H9 (cell line): Measurements from ENCODE around the gene MFN2. TPM values are rescaled to one million over a fixed set of nuclear protein-coding genes. Genes with fewer than 3 reads are reported as not detected.

Experiments used
- DNase-seq: peaks from one replicate; pipeline ENCODE4 v3.0.0-alpha.2; 2017
- H2AFZ ChIP-seq: one replicate; pipeline ENCODE4 v1.6.1; 2013; ENCODE audit warnings: mild to moderate bottlenecking, low read length, control low read depth, moderate library complexity
- H2AK5ac ChIP-seq: 2 replicates; pipeline ENCODE4 v1.6.1; 2013; ENCODE audit warnings: low read length, control low read depth, mixed read lengths; ENCODE audit not compliant: insufficient read length
- H2BK120ac ChIP-seq: one replicate; pipeline ENCODE4 v1.6.1; 2013; ENCODE audit warnings: low read depth, mild to moderate bottlenecking, low read length, control low read depth, inconsistent platforms; ENCODE audit not compliant: poor library complexity, severe bottlenecking
- H2BK12ac ChIP-seq: 2 replicates; pipeline ENCODE4 v1.6.1; 2013; ENCODE audit warnings: low read length, control low read depth, mixed read lengths, low read depth; ENCODE audit not compliant: insufficient read length
- H2BK15ac ChIP-seq: 2 replicates; pipeline ENCODE4 v1.6.1; 2013; ENCODE audit warnings: low read depth, low read length, control low read depth
- H2BK20ac ChIP-seq: one replicate; pipeline ENCODE4 v1.6.1; 2013; ENCODE audit warnings: low read depth, mild to moderate bottlenecking, low read length, control low read depth, inconsistent platforms; ENCODE audit not compliant: poor library complexity, severe bottlenecking
- H2BK5ac ChIP-seq: 2 replicates; pipeline ENCODE4 v1.6.1; 2013; ENCODE audit warnings: low read length, control low read depth, mixed read lengths; ENCODE audit not compliant: insufficient read length
- H3K14ac ChIP-seq: 2 replicates; pipeline ENCODE4 v1.6.1; 2013; ENCODE audit warnings: low read length, control low read depth; ENCODE audit not compliant: insufficient read depth
- H3K18ac ChIP-seq: 2 replicates; pipeline ENCODE4 v1.6.1; 2013; ENCODE audit warnings: low read depth, mild to moderate bottlenecking, mixed read lengths, low read length, control low read depth; ENCODE audit not compliant: insufficient read length
- H3K23ac ChIP-seq: 2 replicates; pipeline ENCODE4 v1.6.1; 2013; ENCODE audit warnings: low read length, control low read depth, mixed read lengths, low read depth; ENCODE audit not compliant: insufficient read length
- H3K23me2 ChIP-seq: 2 replicates; pipeline ENCODE4 v1.6.1; 2013; ENCODE audit warnings: low read depth, mild to moderate bottlenecking, mixed read lengths, low read length, control low read depth; ENCODE audit not compliant: insufficient read length, poor library complexity, severe bottlenecking
- H3K27ac ChIP-seq: 2 replicates; pipeline ENCODE4 v1.5.1; 2013; ENCODE audit warnings: low read length, control low read depth, mixed read lengths, low read depth; ENCODE audit not compliant: insufficient read length
- H3K27me3 ChIP-seq: 2 replicates; pipeline ENCODE4 v1.6.1; 2013; ENCODE audit warnings: low read length, control low read depth, inconsistent platforms; ENCODE audit not compliant: insufficient read depth
- H3K4ac ChIP-seq: 2 replicates; pipeline ENCODE4 v1.6.1; 2013; ENCODE audit warnings: low read depth, mild to moderate bottlenecking, control low read depth, inconsistent platforms, low read length, moderate library complexity
- H3K4me1 ChIP-seq: 2 replicates; pipeline ENCODE4 v1.6.1; 2013; ENCODE audit warnings: low read length, control low read depth, inconsistent platforms; ENCODE audit not compliant: insufficient read depth
- H3K4me2 ChIP-seq: 2 replicates; pipeline ENCODE4 v1.6.1; 2013; ENCODE audit warnings: low read length, control low read depth, mixed read lengths; ENCODE audit not compliant: insufficient read length, insufficient read depth
- H3K56ac ChIP-seq: 2 replicates; pipeline ENCODE4 v1.6.1; 2013; ENCODE audit warnings: low read depth, mild to moderate bottlenecking, mixed read lengths, low read length, control low read depth; ENCODE audit not compliant: insufficient read length
- H3K79me1 ChIP-seq: 2 replicates; pipeline ENCODE4 v1.6.1; 2013; ENCODE audit warnings: low read depth, mild to moderate bottlenecking, moderate library complexity, low read length, control low read depth, inconsistent platforms; ENCODE audit not compliant: insufficient read depth, poor library complexity, severe bottlenecking
- H3K79me2 ChIP-seq: 2 replicates; pipeline ENCODE4 v1.6.1; 2013; ENCODE audit warnings: low read length, control low read depth, inconsistent platforms; ENCODE audit not compliant: insufficient read depth
- H3K9ac ChIP-seq: 2 replicates; pipeline ENCODE4 v1.6.1; 2013; ENCODE audit warnings: low read length, control low read depth, mixed read lengths; ENCODE audit not compliant: insufficient read length; ENCODE audit errors: extremely low read depth
- H3K9me3 ChIP-seq: one replicate; pipeline ENCODE4 v1.6.1; 2013; ENCODE audit warnings: low read depth, low read length, inconsistent platforms; ENCODE audit not compliant: control insufficient read depth
- H3T11ph ChIP-seq: one replicate; pipeline ENCODE4 v1.6.1; 2013; ENCODE audit warnings: mild to moderate bottlenecking, low read length, control low read depth, inconsistent platforms
- H4K20me1 ChIP-seq: one replicate; pipeline ENCODE4 v1.6.1; 2013; ENCODE audit not compliant: control insufficient read depth, insufficient read length, insufficient read depth
- H4K5ac ChIP-seq: 2 replicates; pipeline ENCODE4 v1.6.1; 2013; ENCODE audit warnings: low read depth, mild to moderate bottlenecking, mixed read lengths, low read length, control low read depth; ENCODE audit not compliant: insufficient read length
- H4K8ac ChIP-seq: replicated peaks from 2 replicates; pipeline ENCODE4 v1.6.1; 2013; ENCODE audit warnings: low read length, control low read depth, mixed read lengths, low read depth; ENCODE audit not compliant: insufficient read length
- H4K91ac ChIP-seq: 2 replicates; pipeline ENCODE4 v1.6.1; 2013; ENCODE audit warnings: low read depth, mild to moderate bottlenecking, moderate library complexity, mixed read lengths, low read length, control low read depth; ENCODE audit not compliant: insufficient read length
- H3K27ac Mint-ChIP-seq, 3 experiments: 2 replicates in 2 of 3; 3 replicates in 1 of 3; pipeline ENCODE4 v1.8.0; 2020 to 2021; ENCODE audit warnings: mixed read lengths in 3 of 3, mild to moderate bottlenecking in 1 of 3, moderate library complexity in 1 of 3
- H3K27me3 Mint-ChIP-seq: 2 replicates; pipeline ENCODE4 v1.8.0; 2021; ENCODE audit warnings: low read depth, mild to moderate bottlenecking, moderate library complexity, mixed read lengths
- H3K36me3 Mint-ChIP-seq, 3 experiments: 2 replicates in 2 of 3; 3 replicates in 1 of 3; pipeline ENCODE4 v1.8.0; 2020 to 2021; ENCODE audit warnings: low read depth in 3 of 3, mixed read lengths in 3 of 3; ENCODE audit not compliant: insufficient read depth in 1 of 3
- H3K4me1 Mint-ChIP-seq, 2 experiments: 2 replicates each; pipeline ENCODE4 v1.8.0; 2020; ENCODE audit warnings: mixed read lengths in 2 of 2
- H3K4me3 Mint-ChIP-seq, 2 experiments: 2 replicates in 1 of 2; 3 replicates in 1 of 2; pipeline ENCODE4 v1.8.0; 2020 to 2021; ENCODE audit warnings: mild to moderate bottlenecking in 2 of 2, mixed read lengths in 2 of 2, moderate library complexity in 1 of 2
- H3K9me3 Mint-ChIP-seq, 2 experiments: 2 replicates in 1 of 2; 3 replicates in 1 of 2; pipeline ENCODE4 v1.8.0; 2020; ENCODE audit warnings: mild to moderate bottlenecking in 2 of 2, mixed read lengths in 2 of 2, moderate library complexity in 1 of 2
- CTCF ChIP-seq: fragments of 200-600 bp; sonication (generic); conservative IDR thresholded peaks from 3 replicates; pipeline ENCODE4 v1.8.0; 2021; ENCODE audit warnings: antibody characterized with exemption, mild to moderate bottlenecking
- WGBS: extraction: QIAGEN DNeasy Blood & Tissue Kit; methylation state at CpG from one replicate; pipeline ENCODE4 v1.1.7; 2013; ENCODE audit warnings: missing lambda C conversion rate, low lambda C conversion rate, mixed read lengths; ENCODE audit not compliant: insufficient read length; ENCODE audit errors: extremely low coverage; 5-methylcytosine and 5-hydroxymethylcytosine counted together
- total RNA-seq: library from RNA; stranded (reverse); gene quantifications from 2 replicates; pipeline ENCODE4 v1.2.1, GENCODE V29; 2021

The MFN2 gene
- total RNA-seq, 1 experiment from 2014 or later, result 61.4 TPM

GRCh38 chr1:11977625-11978024 lies 2.6 kb upstream of the MFN2 start:
- H4K5ac ChIP-seq, result no peak overlapping the region
- Mint-ChIP-seq H3K36me3 (peaks cover 14 to 36% (median 27%) of the 10 kb centered on the region in 3 experiments; a peak in 5 of 7 replicates), H3K4me1 (peaks cover 14 to 20% of the 10 kb centered on the region in 2 experiments), H3K27ac (no peak overlapping the region; a peak in 1 of 7 replicates), H3K27me3 (no peaks in the 10 kb centered on the region; the same call in 1 of the 2 replicates), H3K4me3 (no peak overlapping the region), H3K9me3 (no peaks in the 10 kb centered on the region)
- no peak overlapping the region for H4K8ac ChIP-seq
- DNase-seq, result no peak
- no peaks in the 10 kb centered on the region for H3K79me1 ChIP-seq
- no peak overlapping the region for H2BK20ac ChIP-seq
- no peaks in the 10 kb centered on the region; the same call in 1 of the 2 replicates for H3K4me1 ChIP-seq
- H2BK120ac ChIP-seq, result no peak overlapping the region
- no peaks in the 10 kb centered on the region for H3K9me3 ChIP-seq
- no peak overlapping the region for H4K91ac ChIP-seq
- no peak overlapping the region for H3K18ac ChIP-seq
- WGBS, result no CpG with 5 or more reads among the region's 3 CpGs
- H3K56ac ChIP-seq, result no peak overlapping the region
- H3T11ph ChIP-seq, result no peak overlapping the region
- TF ChIP-seq CTCF, result no peak
- no peak overlapping the region for H3K4me2 ChIP-seq
- H3K9ac ChIP-seq, result no peak overlapping the region
- H2BK12ac ChIP-seq, result no peak overlapping the region
- H3K27ac ChIP-seq, result no peak overlapping the region
- peaks cover 9% of the 10 kb centered on the region for H3K23me2 ChIP-seq
- H3K14ac ChIP-seq, result no peak overlapping the region
- no peak overlapping the region for H2BK5ac ChIP-seq
- H2AK5ac ChIP-seq, result no peak overlapping the region
- H3K27me3 ChIP-seq, result no peaks in the 10 kb centered on the region
- no peak overlapping the region for H3K4ac ChIP-seq
- H2BK15ac ChIP-seq, result no peak overlapping the region
- H3K79me2 ChIP-seq, result no peaks in the 10 kb centered on the region; the same call in 1 of the 2 replicates
- no peak overlapping the region for H2AFZ ChIP-seq
- H4K20me1 ChIP-seq, result no peaks in the 10 kb centered on the region
- H3K23ac ChIP-seq, result no peak overlapping the region
